ENCODE results near the gene MRFAP1L1. TPM values are rescaled to one million over a fixed set of nuclear protein-coding genes. Genes with fewer than 3 reads are reported as not detected.

MRFAP1L1 gene
- total and polyA plus RNA-seq, 2 donors from 2014 or later = 57.1 to 69.1 TPM

GRCh38 chr4:6692806-6693205 lies 16.9 kb downstream of the MRFAP1L1 start:
- TF ChIP-seq CTCF (IDR thresholded peaks at IDR 0.05; ENCODE audit: borderline replicate concordance, extremely low read depth, insufficient read depth) = no peak
- intact Hi-C loops (cut with DNase I) = no loop called here
- Histone ChIP-seq H3K27me3 (ENCODE audit: control insufficient read depth, insufficient read depth, low read length) (no peaks in the 10 kb centered on the region), H3K4me3 (ENCODE audit: low read length in 3 of 3) (no peak overlapping the region), H3K9ac (ENCODE audit: low read length in 3 of 3) (no peak overlapping the region), H3K27ac (ENCODE audit: low read depth in 2 of 2, low read length in 2 of 2) (no peak overlapping the region), H3K4me1 (ENCODE audit: control insufficient read depth in 2 of 3, insufficient read depth in 2 of 3, low read depth in 1 of 3, low read length in 3 of 3) (no peaks in the 10 kb centered on the region), H3K9me3 (ENCODE audit: control insufficient read depth in 2 of 3, insufficient read depth in 1 of 3, low read length in 3 of 3) (no peaks in the 10 kb centered on the region), H3K36me3 (ENCODE audit: control insufficient read depth in 2 of 3, insufficient read depth in 3 of 3, low read length in 3 of 3) (no peaks in the 10 kb centered on the region)
- peak in 3 of 5 donors; percentile 44 to 80 (median 73) for DNase-seq
- FAIRE-seq = no peak

- no peak overlapping the region for H3K9ac ChIP-seq (ENCODE audit: low read length in 3 of 3)
- no peaks in the 10 kb centered on the region for H3K9me3 ChIP-seq (ENCODE audit: control insufficient read depth in 2 of 3, insufficient read depth in 1 of 3, low read length in 3 of 3)
- H3K27ac ChIP-seq (ENCODE audit: low read depth in 2 of 2, low read length in 2 of 2) = no peak overlapping the region
- no peaks in the 10 kb centered on the region for H3K4me1 ChIP-seq (ENCODE audit: control insufficient read depth in 2 of 3, insufficient read depth in 2 of 3, low read depth in 1 of 3, low read length in 3 of 3)
- no peaks in the 10 kb centered on the region for H3K36me3 ChIP-seq (ENCODE audit: control insufficient read depth in 2 of 3, insufficient read depth in 3 of 3, low read length in 3 of 3)
- no peak for TF ChIP-seq CTCF (IDR thresholded peaks at IDR 0.05; ENCODE audit: borderline replicate concordance, extremely low read depth, insufficient read depth)
- FAIRE-seq (no peak), DNase-seq (no peak)
- H3K27me3 ChIP-seq (ENCODE audit: control insufficient read depth, insufficient read depth, low read length) = no peaks in the 10 kb centered on the region
- intact Hi-C loops (cut with DNase I) = no loop called here
- no peak overlapping the region for H3K4me3 ChIP-seq (ENCODE audit: low read length in 3 of 3)
These were observed 17.3 kb downstream of the MRFAP1L1 start for GRCh38 chr4:6692379-6692778.

GRCh38 chr4:6689506-6689960 lies 20.1 kb downstream of the MRFAP1L1 start:
- peak in 1 of 5 donors; percentile 64 for DNase-seq
- no peak for FAIRE-seq
- no peak overlapping the region for H3K27ac ChIP-seq (ENCODE audit: low read depth in 2 of 2, low read length in 2 of 2)
- no peaks in the 10 kb centered on the region for H3K36me3 ChIP-seq (ENCODE audit: control insufficient read depth in 2 of 3, insufficient read depth in 3 of 3, low read length in 3 of 3)
- intact Hi-C loops (cut with DNase I) = no loop called here
- H3K9ac ChIP-seq (ENCODE audit: low read length in 3 of 3) = no peak overlapping the region
- H3K4me1 ChIP-seq (ENCODE audit: control insufficient read depth in 2 of 3, insufficient read depth in 2 of 3, low read depth in 1 of 3, low read length in 3 of 3) = no peaks in the 10 kb centered on the region
- no peak for TF ChIP-seq CTCF (IDR thresholded peaks at IDR 0.05; ENCODE audit: borderline replicate concordance, extremely low read depth, insufficient read depth)
- no peaks in the 10 kb centered on the region for H3K9me3 ChIP-seq (ENCODE audit: control insufficient read depth in 2 of 3, insufficient read depth in 1 of 3, low read length in 3 of 3)
- H3K27me3 ChIP-seq (ENCODE audit: control insufficient read depth, insufficient read depth, low read length) = no peaks in the 10 kb centered on the region
- no peak overlapping the region for H3K4me3 ChIP-seq (ENCODE audit: low read length in 3 of 3)

All from kidney (tissue), 14 donors.